HG03378 (cell line): ENCODE data around the gene GALNT10.
A peak's percentile ranks its signal among the peaks of the same experiment; 100 is the strongest.

Experiments used
- ATAC-seq: cut with Tn5 transposase; IDR thresholded peaks from one replicate; pipeline ENCODE4 v1.9.1; 2021; ENCODE audit warnings: mild to moderate bottlenecking, moderate library complexity; ENCODE audit not compliant: unreplicated experiment

The GALNT10 gene

GRCh38 chr5:154262342-154262741, 71.8 kb downstream of the GALNT10 start:
- no peak for ATAC-seq

- no peak for ATAC-seq
Observed at GRCh38 chr5:154264549-154265196, 74.1 kb downstream of the GALNT10 start.

- no peak for ATAC-seq
Observed at GRCh38 chr5:154265197-154265773, 74.8 kb downstream of the GALNT10 start.

DNA sequence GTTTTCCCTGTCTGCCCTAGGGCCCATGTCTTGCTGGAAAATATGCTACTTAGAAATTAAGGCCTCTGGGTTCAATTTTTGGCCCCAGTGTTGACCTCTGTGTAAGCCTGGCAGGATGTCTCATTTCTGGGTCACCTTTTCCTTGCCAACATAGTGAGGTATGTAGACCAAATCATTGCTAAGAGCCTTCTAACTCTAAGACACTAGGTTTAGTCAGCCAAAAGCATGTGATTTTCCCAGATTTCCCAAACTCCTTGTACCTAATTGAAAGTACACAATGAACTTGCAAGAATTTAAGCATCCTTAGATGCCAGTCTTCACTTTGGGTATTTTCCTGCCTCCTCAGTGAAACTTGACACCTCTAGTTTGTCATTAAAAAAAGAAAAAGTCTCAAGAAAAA, 77.0 kb downstream of the GALNT10 start:
- ATAC-seq, result no peak

DNA sequence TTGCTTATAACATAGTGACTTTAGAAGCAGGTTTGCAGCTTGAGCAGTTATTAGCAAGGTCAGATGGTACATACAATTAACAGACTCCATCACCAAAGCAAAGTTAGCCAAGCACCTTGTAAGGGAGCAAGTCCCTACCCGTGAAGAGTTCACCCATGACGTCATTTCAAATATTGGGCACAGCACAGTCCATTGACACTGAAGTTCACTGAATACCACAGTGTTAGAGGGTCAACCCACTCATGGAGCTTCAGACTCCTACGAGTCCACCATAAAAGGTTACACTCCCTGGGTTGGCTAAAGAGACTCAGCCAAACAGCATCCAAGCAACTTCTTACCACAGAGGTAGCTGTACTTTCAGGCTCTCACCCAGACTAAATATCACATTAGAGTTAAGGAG, 77.5 kb downstream of the GALNT10 start:
- no peak for ATAC-seq

DNA sequence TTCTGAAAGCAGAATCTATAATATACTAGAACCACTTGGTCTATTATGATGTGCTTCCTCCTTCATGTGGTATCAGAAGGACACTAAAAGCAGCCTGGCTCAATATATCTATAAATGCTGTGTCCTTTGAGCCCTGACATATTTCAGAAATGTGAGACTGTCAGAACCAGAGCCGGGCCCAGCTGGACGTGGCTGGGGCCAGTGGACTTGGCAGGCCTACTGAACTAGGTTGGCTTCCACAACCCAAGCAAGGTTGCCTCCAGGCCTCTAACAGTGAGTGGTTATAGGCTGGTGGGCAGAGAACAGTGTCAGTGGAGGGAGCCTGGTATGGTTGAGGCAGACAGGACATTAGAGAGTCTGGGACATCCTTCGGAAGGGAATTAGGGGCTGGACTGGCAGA, 78.9 kb downstream of the GALNT10 start:
- no peak for ATAC-seq

- no peak for ATAC-seq
Observed at GRCh38 chr5:154271466-154271865, 80.9 kb downstream of the GALNT10 start.

GRCh38 chr5:154271936-154272514, 81.5 kb downstream of the GALNT10 start:
- no peak for ATAC-seq

- ATAC-seq, result peak; percentile 69
Observed at GRCh38 chr5:154273028-154273617, 82.6 kb downstream of the GALNT10 start.

DNA sequence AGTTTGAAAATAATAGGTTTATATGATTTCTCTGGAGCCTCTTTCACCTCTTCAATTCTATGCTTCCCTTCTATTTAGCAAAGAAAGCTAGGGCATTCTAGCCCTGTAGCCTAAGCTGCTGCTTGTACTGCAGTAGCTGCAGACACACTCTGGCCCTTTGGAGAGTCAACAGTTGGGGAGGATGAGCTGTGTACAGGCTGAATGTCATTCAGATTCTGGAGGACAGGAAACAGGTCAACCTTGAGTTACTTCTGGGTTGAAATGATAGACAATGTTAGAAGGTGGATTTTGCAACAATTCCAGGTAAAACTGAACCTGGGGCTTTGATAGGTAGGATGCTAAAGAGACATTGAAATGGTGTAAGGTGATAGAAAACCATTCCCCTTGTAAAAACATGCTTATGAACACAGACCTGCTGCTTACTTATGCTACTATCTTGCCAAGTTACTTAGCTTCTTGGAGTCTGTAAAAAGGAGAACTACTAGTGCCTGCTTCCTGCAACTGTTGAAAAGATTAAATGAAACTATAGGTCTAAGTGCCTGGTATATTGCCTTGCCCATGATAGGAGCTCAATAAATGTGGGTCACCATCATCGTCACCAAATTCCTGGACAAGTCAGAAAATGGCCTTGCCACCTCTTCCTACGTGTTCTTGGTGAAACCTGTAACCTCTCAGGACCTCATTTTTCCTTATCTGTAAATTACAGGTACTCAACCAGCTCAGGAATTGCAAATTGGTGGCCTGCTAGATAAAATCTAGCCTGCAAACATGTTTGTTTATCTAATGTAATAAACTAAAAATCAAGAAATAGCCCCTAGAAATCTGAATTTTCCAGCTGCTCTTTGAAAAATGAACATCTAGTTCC, 83.7 kb downstream of the GALNT10 start:
- ATAC-seq, result no peak

GRCh38 chr5:154274828-154275185, 84.3 kb downstream of the GALNT10 start:
- ATAC-seq, result no peak

DNA sequence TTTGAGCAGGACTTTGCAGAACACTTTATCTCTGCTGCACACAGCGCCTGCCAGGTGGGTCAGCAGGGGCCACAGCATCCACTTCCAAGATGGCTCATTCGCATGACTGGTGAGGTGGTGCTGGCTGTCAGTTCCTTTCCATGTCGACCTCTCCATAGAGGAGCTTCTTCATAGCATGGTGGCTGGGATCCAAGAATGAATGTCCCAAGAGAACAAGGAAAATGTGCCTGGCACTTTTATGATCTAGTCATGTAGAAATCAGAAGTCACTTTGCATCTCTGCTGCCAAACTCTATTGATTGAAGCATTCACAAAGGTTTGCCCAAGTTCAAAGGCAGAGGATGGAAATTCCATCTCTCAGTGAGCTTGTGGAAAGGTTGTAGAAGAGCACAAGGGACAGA, 85.0 kb downstream of the GALNT10 start:
- ATAC-seq, result no peak

- ATAC-seq, result no peak
Observed at GRCh38 chr5:154276261-154276972, 85.9 kb downstream of the GALNT10 start.

GRCh38 chr5:154276973-154277331, 86.4 kb downstream of the GALNT10 start:
- no peak for ATAC-seq

- no peak for ATAC-seq
Observed at GRCh38 chr5:154277499-154277898, 87.0 kb downstream of the GALNT10 start.

DNA sequence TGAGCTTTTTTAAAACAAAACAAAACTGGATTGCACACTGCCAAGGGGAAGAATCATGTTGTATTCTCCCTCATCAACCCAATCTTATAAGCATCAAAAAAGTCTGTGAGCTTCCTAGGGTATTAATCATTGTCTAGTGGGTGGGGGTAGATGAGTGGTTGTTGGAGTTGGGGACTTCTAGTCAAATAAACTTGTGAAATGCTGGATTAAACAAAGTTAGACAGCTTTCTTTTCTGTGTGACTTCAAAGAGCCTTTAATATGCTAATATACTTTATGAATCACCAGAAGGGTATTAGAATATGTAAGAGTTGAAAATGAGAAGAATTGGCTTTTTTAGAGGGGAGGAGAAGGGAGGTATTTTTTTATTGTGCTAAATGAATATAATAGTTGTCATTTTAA, 87.7 kb downstream of the GALNT10 start:
- ATAC-seq, result no peak

DNA sequence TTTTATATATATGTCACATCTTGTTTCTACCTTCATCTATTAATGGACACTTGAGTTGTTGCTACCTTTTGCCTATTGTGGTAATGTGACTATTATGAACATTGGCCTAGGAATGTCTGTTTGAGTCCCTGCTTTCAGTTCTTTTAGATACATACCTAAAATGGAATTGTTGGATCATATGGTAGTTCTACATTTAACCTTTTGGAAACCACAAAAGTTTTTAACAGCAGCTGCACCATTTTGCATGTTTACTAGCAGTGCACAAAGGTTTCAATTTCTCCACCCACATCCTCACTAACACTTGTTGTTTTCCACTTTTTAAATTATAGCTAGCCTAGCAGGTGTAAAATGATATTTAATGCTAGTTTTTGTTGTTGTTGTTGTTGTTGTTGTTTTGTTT, 88.4 kb downstream of the GALNT10 start:
- ATAC-seq, result peak; percentile 62

- ATAC-seq, result peak; percentile 96
Observed at GRCh38 chr5:154284433-154284832, 93.9 kb downstream of the GALNT10 start.

- ATAC-seq, result no peak
Observed at GRCh38 chr5:154285661-154286408, 95.3 kb downstream of the GALNT10 start.

DNA sequence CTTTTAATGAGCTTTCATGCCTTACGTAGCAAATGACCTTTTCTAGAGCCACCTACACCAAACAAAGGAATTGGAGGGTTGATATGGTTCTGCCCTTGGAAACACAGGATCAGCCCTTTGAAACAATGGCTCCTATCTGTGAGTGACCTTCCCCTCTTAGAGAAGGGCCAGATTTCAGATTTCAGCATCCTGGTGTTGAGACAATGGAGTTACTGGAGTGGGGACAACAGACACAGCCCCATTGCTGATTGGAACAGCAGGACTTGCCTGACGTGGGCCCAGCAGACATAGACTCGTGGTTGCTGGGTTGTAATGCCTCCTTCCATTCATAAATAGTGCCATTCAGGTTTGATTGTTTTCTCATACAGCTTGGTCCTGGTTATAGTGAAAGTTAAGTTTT, 96.0 kb downstream of the GALNT10 start:
- ATAC-seq, result no peak
